Muscle of back (tissue), 11 donors: Measurements from ENCODE around the gene C15orf62. TPM values are rescaled to one million over a fixed set of nuclear protein-coding genes. Genes with fewer than 3 reads are reported as not detected.
A peak's percentile ranks its signal among the peaks of the same experiment; 100 is the strongest.

ENCODE experiments used
- DNase-seq, 3 donors: peaks; one replicate each; pipeline versions ENCODE4 v3.0.0 to v3.0.0-alpha.2; 2013
- polyA plus RNA-seq, 10 donors: library from polyadenylated mRNA; unstranded; fragments of 120-200 nt; gene quantifications; one replicate each; pipeline ENCODE4 v1.2.1, GENCODE V29; 2013; ENCODE audit not compliant: insufficient read length in 10 of 10

C15orf62 gene
- polyA plus RNA-seq, 10 donors = 0.68 to 2.4 (median 1.3) TPM

GRCh38 chr15:40775740-40776536 lies 6.2 kb downstream of the C15orf62 start:
- DNase-seq = no peak

GRCh38 chr15:40776537-40777141 lies 6.9 kb downstream of the C15orf62 start:
- DNase-seq = no peak

- DNase-seq = no peak
Observed at GRCh38 chr15:40782609-40783227, 12.9 kb downstream of the C15orf62 start.

- DNase-seq = no peak
Observed at GRCh38 chr15:40785164-40785563, 15.4 kb downstream of the C15orf62 start.

GRCh38 chr15:40785814-40786213 lies 16.0 kb downstream of the C15orf62 start:
- no peak for DNase-seq

- DNase-seq = no peak
Observed at GRCh38 chr15:40787344-40787841, 17.6 kb downstream of the C15orf62 start.

- no peak for DNase-seq
Observed at GRCh38 chr15:40787991-40788390, 18.2 kb downstream of the C15orf62 start.

GRCh38 chr15:40789119-40789518 lies 19.3 kb downstream of the C15orf62 start:
- DNase-seq = no peak

- DNase-seq = no peak
Observed at GRCh38 chr15:40789999-40790398, 20.2 kb downstream of the C15orf62 start.

GRCh38 chr15:40790718-40791117 lies 20.9 kb downstream of the C15orf62 start:
- DNase-seq = no peak

GRCh38 chr15:40792394-40792793 lies 22.6 kb downstream of the C15orf62 start:
- no peak for DNase-seq

GRCh38 chr15:40793216-40793989 lies 23.6 kb downstream of the C15orf62 start:
- peak in 1 of 3 donors; percentile 78 for DNase-seq

GRCh38 chr15:40796041-40796440 lies 26.3 kb downstream of the C15orf62 start:
- no peak for DNase-seq

GRCh38 chr15:40796512-40796911 lies 26.7 kb downstream of the C15orf62 start:
- no peak for DNase-seq

GRCh38 chr15:40799523-40799922 lies 29.7 kb downstream of the C15orf62 start:
- no peak for DNase-seq

- DNase-seq = no peak
Observed at GRCh38 chr15:40803076-40803475, 33.3 kb downstream of the C15orf62 start.

GRCh38 chr15:40803688-40804087 lies 33.9 kb downstream of the C15orf62 start:
- no peak for DNase-seq

- no peak for DNase-seq
Observed at GRCh38 chr15:40806672-40807027, 36.9 kb downstream of the C15orf62 start.

GRCh38 chr15:40807028-40807887 lies 37.5 kb downstream of the C15orf62 start, which contains the start of the genes DNAJC17 and ZFYVE19:
DNAJC17 (minus strand) TSS chr15:40807473; CDS start chr15:40807446, 27 bp downstream.
ZFYVE19 (plus strand) TSS chr15:40807089; CDS start chr15:40807590, 501 bp downstream.
- DNase-seq = peak; percentile 98 to 100 (median 99)

- DNase-seq = peak in 1 of 3 donors; percentile 17
Observed at GRCh38 chr15:40807888-40808461, 38.2 kb downstream of the C15orf62 start.
